Lung (tissue), 12 donors: ENCODE results near the gene MAML3. TPM values are rescaled to one million over a fixed set of nuclear protein-coding genes. Genes with fewer than 3 reads are reported as not detected.

Source experiments
- ATAC-seq: fragments of 200-7000 bp; cut with Tn5 transposase; one replicate; pipeline ENCODE4 v1.9.1; 2020; ENCODE audit warnings: moderate number of reproducible peaks; ENCODE audit not compliant: insufficient read depth, low FRiP score
- DNase-seq, 3 donors: peaks; one replicate each; pipeline ENCODE4 v3.0.0-alpha.2; 2013 to 2017
- H3K27ac ChIP-seq, 2 donors: one replicate each; pipeline ENCODE4 v1.5.1; 2013; ENCODE audit warnings: mild to moderate bottlenecking in 2 of 2, moderate library complexity in 2 of 2, control low read depth in 1 of 2, inconsistent platforms in 1 of 2, low read depth in 1 of 2, low read length in 1 of 2
- H3K27me3 ChIP-seq, 3 donors: one replicate each; pipeline ENCODE4 v1.5.1; 2013; ENCODE audit warnings: low read length in 2 of 3; ENCODE audit not compliant: control insufficient read depth in 3 of 3, insufficient read depth in 3 of 3
- H3K36me3 ChIP-seq, 4 donors: one replicate each; pipeline ENCODE4 v1.5.1; 2013; ENCODE audit warnings: low read length in 4 of 4, mild to moderate bottlenecking in 1 of 4, moderate library complexity in 1 of 4; ENCODE audit not compliant: control insufficient read depth in 4 of 4, insufficient read depth in 4 of 4
- H3K4me1 ChIP-seq, 5 donors: one replicate each; pipeline ENCODE4 v1.5.1; 2013; ENCODE audit warnings: low read length in 5 of 5, mild to moderate bottlenecking in 2 of 5, moderate library complexity in 1 of 5; ENCODE audit not compliant: control insufficient read depth in 5 of 5, insufficient read depth in 5 of 5
- H3K4me3 ChIP-seq: one replicate; pipeline ENCODE4 v1.5.1; 2013; ENCODE audit warnings: mild to moderate bottlenecking, control low read depth, moderate library complexity
- H3K9ac ChIP-seq, 2 donors: one replicate each; pipeline ENCODE4 v1.5.1; 2013; ENCODE audit warnings: low read length in 2 of 2, control low read depth in 1 of 2; ENCODE audit not compliant: insufficient read depth in 1 of 2
- H3K9me3 ChIP-seq, 4 donors: one replicate each; pipeline ENCODE4 v1.5.1; 2013; ENCODE audit warnings: low read length in 3 of 4, mild to moderate bottlenecking in 1 of 4, moderate library complexity in 1 of 4; ENCODE audit not compliant: control insufficient read depth in 4 of 4, insufficient read depth in 3 of 4
- WGBS, 2 donors: extraction: QIAGEN DNeasy Blood & Tissue Kit; methylation state at CpG; one replicate each; pipeline ENCODE4 v1.1.7; 2013; 5-methylcytosine and 5-hydroxymethylcytosine counted together
- polyA plus RNA-seq, 2 donors: library from polyadenylated mRNA; stranded (reverse); fragments of 200-250 nt; gene quantifications; one replicate each; pipeline ENCODE4 v1.2.1, GENCODE V29; 2013
- total RNA-seq, 2 donors: library from RNA; depleted of rRNA in 1 of 2; stranded (reverse); fragments of >200 nt in 1 of 2; gene quantifications; one replicate each; pipeline ENCODE4 v1.2.1, GENCODE V29; 2014 to 2021
- TF ChIP-seq, protein P1 (sequence below): IDR thresholded peaks from 2 replicates; pipeline ENCODE4 v1.5.1; 2012; ENCODE audit warnings: mild to moderate bottlenecking; ENCODE audit errors: control extremely low read depth, extremely low read depth
- donor health status: control.
- donor health status: control.
- donor health status: Bipolar disorder and iron deficiency.
- donor health status: healthy.
- donor health status: DM: yes; HTN: yes; CAD: no.

Gene MAML3
- total and polyA plus RNA-seq, 4 donors: 3.0 to 16.4 (median 8.5) TPM

- Histone ChIP-seq H3K4me3 (no peak overlapping the region), H3K27me3 (no peaks in the 10 kb centered on the region), H3K27ac (no peak overlapping the region), H3K9me3 (no peaks in the 10 kb centered on the region), H3K9ac (no peak overlapping the region), H3K36me3 (no peaks in the 10 kb centered on the region), H3K4me1 (peaks cover under 1 to 17% (median 8%) of the 10 kb centered on the region in 5 donors)
- 37 to 59% methylated on average over 4 of the region's 4 CpGs for WGBS, 2 donors
- no peak for ATAC-seq
- peak in 1 of 3 donors; percentile 51 for DNase-seq
- TF ChIP-seq, protein P1, sequence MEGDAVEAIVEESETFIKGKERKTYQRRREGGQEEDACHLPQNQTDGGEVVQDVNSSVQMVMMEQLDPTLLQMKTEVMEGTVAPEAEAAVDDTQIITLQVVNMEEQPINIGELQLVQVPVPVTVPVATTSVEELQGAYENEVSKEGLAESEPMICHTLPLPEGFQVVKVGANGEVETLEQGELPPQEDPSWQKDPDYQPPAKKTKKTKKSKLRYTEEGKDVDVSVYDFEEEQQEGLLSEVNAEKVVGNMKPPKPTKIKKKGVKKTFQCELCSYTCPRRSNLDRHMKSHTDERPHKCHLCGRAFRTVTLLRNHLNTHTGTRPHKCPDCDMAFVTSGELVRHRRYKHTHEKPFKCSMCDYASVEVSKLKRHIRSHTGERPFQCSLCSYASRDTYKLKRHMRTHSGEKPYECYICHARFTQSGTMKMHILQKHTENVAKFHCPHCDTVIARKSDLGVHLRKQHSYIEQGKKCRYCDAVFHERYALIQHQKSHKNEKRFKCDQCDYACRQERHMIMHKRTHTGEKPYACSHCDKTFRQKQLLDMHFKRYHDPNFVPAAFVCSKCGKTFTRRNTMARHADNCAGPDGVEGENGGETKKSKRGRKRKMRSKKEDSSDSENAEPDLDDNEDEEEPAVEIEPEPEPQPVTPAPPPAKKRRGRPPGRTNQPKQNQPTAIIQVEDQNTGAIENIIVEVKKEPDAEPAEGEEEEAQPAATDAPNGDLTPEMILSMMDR: no peak
Measured at GRCh38 chr4:139776235-139776634, 377.7 kb downstream of the MAML3 start.

DNA sequence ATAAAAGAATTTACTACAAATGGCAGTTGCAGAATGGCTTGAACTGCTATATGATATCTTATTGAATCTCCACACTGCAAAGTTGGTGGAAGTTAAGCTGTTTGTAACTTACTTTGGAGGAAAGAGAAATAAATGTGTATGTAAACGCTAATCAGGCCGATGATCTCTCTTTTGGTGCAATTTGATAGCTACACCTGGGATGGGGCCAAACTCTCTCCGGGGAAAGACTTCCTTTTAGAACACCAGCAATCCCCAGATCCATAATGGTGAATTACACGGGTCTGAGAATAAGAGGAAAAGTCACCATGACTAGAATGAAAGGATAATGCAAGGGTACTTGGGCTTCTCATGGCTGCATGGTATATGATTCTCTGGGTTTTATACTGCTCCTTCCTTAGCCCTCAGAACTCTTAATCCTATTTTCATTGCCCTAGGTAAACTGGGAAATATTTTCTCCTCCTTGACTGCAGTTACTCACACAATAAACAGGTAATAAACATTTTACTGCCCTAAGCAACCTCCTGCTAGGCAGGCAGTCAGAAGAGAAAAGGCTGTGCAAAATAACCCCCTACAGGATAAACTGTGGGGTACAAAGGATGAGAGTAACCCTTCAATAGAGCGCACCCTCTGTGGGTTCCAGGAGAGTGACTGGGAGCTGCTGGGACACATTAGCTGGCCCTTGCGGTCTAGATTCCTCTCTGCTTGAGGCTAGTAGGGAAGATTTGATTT lies 379.1 kb downstream of the MAML3 start:
- 78 to 87% methylated on average over 6 of the region's 6 CpGs for WGBS, 2 donors
- TF ChIP-seq, protein P1: no peak
- H3K4me3 ChIP-seq: no peak overlapping the region
- H3K27ac ChIP-seq: no peak overlapping the region
- H3K9ac ChIP-seq: peak overlapping the region in 1 of 2 donors; percentile 6
- peaks cover 5 to 17% (median 9%) of the 10 kb centered on the region in 5 donors for H3K4me1 ChIP-seq
- no peaks in the 10 kb centered on the region for H3K9me3 ChIP-seq
- no peaks in the 10 kb centered on the region for H3K27me3 ChIP-seq
- no peaks in the 10 kb centered on the region for H3K36me3 ChIP-seq
- ATAC-seq: no peak
- no peak for DNase-seq

- H3K4me1 ChIP-seq: peaks cover 5 to 17% (median 9%) of the 10 kb centered on the region in 5 donors
- no peak overlapping the region for H3K9ac ChIP-seq
- ATAC-seq (no peak), DNase-seq (no peak)
- no peaks in the 10 kb centered on the region for H3K9me3 ChIP-seq
- TF ChIP-seq, protein P1: no peak
- H3K36me3 ChIP-seq: no peaks in the 10 kb centered on the region
- no peaks in the 10 kb centered on the region for H3K27me3 ChIP-seq
- 81 to 93% methylated on average over 6 of the region's 6 CpGs for WGBS, 2 donors
- H3K27ac ChIP-seq: no peak overlapping the region
- no peak overlapping the region for H3K4me3 ChIP-seq
Measured at GRCh38 chr4:139773560-139774318, 380.2 kb downstream of the MAML3 start.
